Stimulated activated CD8-positive, alpha-beta memory T cell treated with anti-CD3 and anti-CD28 coated beads, Interleukin-7, amount 100 ng/mL, for 1 hour (primary cell): ENCODE measurements around the gene COQ8B.
"Not testable (repeated sequence)": the region's sequence is repeated elsewhere in the genome, so short reads cannot be mapped to it uniquely, and the experiment has no call there.

Source experiments
- DNase-seq, 2 donors: peaks; one replicate each; pipeline ENCODE4 v3.0.0-alpha.2; 2020; ENCODE audit warnings: low read depth in 2 of 2

The COQ8B gene

DNA sequence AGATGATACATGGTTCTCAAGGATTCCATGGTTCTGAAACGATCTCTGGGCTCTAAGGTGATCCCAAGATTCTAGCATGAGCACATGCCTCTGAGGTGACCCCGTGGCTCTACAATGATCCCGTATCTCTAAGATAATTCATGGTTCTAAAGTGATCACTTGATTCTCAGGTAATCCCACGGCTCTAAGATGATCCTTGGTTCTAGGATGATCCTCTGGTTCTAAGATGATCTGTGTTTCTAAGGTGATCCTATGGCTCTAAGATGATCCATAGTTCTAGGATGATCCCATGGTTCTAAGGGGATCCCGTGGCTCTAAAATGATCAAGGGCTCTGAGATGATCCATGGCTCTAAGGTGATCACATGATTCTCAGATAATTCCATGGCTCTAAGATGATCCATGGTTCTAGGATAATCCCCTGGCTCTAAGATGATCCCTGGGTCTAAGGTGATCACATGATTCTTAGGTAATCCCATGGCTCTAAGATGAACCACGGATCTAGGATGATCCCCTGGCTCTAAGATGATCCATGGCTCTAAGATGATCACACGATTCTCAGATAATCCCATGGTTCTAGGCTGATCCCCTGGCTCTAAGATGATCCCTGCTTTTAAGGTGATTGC lies 47.6 kb downstream of the COQ8B start:
- DNase-seq, result no peak

- no peak for DNase-seq
Measured at GRCh38 chr19:40667602-40668001, 49.1 kb downstream of the COQ8B start.

GRCh38 chr19:40666803-40667438 lies 49.8 kb downstream of the COQ8B start:
- DNase-seq, result no peak

- DNase-seq, result no peak
Measured at GRCh38 chr19:40663695-40664692, 52.7 kb downstream of the COQ8B start.

DNA sequence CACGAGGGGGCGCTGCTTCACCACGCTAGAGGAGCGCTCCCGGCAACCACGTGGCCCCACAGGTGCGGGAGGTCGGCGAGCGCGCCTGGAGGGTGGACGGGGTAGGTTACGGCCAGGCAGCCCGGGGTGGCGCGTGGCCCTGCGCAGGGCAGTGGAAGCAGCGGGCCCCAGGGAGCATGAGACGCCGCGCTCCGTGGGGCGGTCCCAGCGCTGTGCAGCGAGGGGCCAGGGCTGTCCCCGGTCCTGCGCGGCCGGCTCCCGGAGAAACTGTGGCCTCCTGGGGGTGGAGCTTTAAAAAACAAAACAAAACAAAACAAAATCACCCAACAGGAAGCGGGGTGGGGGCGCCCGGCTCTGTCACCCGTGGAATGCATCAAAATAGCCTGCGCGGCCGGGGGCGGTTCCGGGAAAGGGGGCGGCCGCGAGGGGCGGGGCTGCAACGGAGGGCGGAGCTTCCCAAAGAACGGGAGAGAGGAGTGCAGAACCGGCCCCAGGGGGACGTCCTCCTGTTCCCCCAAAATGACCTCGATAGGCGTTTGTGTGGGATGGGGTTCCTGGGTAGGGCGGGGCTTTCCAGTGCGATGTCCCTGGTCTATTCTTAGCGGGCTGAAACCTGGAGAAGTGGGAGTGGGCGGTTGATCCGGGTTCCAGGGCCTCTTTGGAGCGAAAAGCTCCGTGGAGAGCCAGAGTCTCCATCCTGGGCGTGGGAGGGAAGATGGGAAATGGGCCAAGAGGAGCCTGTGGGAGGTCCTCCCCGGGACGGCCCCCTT lies 53.6 kb downstream of the COQ8B start:
- peak; percentile 89 to 92 for DNase-seq

DNA sequence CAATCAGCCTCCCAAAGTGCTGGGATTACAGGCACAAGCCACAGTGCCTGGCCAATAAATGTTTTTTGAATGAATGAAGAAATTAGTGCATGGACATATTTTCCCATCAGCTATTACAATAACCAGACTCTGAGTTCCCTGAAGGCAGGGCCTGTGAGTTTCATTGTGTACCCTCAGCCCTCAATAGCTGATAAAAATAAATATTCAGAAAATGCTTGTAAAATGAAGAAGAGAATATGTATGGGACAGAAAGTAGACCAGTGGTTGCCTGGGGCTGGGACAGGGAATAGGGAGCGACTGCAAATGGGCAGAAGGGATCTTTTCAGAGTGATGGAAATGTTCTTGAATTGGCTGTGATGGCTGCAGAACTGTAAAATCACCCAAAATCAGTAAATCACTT lies 55.1 kb downstream of the COQ8B start:
- DNase-seq, result no peak

- no peak for DNase-seq
Measured at GRCh38 chr19:40659566-40659965, 57.1 kb downstream of the COQ8B start.

DNA sequence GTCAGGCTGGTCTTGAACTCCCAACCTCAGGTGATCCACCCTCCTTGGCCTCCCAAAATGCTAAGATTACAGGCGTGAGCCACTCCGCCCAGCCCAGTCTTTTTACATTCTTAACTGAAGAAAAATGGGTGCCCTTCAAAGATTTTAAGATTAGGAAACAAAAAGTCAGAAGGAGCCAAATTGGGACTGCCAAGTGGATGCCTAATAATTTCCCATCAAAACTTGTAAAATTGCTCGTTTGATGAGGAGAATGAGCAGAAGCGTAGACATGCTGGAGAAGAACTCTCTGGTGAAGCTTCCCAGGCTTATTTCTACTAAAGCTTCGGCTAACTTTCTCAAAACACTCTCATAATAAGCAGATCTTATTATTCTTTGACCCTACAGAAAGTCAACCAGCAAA lies 57.6 kb downstream of the COQ8B start:
- no peak for DNase-seq

GRCh38 chr19:40658031-40658430 lies 58.7 kb downstream of the COQ8B start:
- no peak for DNase-seq

DNA sequence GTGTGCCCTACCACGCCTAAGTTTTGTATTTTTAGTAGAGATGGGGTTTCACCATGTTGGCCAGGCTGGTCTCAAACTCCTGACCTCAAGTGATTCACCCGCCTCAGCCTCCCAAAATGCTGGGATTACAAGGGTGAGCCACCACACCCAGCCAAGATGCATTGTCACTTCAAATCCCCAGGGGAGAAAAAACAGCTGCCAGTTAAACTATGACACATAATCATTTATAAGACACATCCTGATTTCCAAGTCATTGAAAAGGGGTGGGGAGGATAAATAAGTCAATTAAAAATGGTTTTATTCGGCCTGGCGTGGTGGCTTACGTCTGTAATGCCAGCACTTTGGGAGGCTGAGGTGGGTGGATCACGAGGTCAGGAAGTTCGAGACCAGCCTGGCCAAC lies 61.0 kb downstream of the COQ8B start:
- DNase-seq, result not testable (repeated sequence)

- DNase-seq, result not testable (repeated sequence)
Measured at GRCh38 chr19:40652303-40652702, 64.4 kb downstream of the COQ8B start.

DNA sequence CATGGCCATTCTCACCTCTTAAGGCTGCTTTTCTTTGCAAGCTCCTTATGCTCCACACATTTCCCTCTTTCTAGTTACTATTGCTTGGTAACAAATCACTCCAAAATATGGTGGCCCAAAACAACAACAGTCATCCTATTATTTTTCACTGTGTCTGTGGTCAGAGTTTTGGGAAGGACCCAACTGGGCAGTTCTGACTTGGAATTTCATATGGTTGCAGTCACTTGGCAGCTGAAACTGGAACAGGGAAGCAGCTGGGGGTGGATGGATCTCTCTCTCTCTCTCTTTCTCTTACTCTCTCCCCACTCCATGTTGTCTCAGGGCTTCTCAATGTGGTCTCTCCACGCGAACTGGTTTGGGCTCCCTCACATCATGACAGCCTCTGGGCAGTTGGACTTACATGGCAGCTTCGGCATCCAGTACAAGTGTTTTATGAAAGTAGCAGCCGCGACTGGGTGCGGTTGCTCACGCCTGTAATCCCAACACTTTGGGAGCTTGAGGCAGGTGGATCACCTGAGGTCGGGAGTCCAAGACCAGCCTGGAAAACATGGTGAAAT lies 65.9 kb downstream of the COQ8B start:
- no peak for DNase-seq

DNA sequence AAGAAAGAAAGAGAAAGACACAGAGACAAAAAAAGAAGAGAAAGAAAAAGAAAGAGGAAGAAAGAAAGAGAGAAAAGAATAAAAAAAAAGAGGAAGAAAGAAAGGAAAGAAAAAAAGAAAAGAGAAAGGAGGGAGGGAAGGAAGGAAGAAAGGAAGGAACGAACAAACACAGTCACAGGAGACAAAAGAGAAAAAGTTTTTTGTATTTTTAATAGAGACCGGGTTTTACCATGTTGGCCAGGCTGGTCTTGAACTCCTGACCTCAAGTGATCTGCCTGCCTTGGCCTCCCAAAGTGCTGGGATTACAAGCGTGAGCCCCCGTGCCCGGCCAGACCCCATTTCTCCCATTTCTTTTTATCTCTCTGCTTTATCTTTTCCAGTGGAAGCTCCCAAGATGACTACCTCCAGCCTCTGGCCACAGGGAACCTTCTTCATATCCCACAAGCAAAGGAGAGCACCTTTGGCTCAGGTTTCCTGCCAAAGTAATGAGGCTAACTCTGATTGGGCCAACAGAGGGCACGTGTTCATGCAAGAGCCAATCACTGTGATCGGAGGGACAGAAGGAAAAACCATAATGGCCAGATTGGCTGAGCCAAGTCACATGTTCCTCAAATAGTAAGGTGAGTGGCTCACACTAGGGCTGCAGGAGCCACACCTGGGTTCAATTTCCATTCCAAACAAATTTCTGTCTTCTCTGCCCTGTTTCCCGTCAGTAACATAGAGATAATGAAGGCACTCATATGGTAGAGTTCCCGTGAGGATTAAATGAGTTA lies 66.6 kb downstream of the COQ8B start:
- DNase-seq, result not testable (repeated sequence)

- DNase-seq, result no peak
Measured at GRCh38 chr19:40646743-40647254, 69.9 kb downstream of the COQ8B start.

DNA sequence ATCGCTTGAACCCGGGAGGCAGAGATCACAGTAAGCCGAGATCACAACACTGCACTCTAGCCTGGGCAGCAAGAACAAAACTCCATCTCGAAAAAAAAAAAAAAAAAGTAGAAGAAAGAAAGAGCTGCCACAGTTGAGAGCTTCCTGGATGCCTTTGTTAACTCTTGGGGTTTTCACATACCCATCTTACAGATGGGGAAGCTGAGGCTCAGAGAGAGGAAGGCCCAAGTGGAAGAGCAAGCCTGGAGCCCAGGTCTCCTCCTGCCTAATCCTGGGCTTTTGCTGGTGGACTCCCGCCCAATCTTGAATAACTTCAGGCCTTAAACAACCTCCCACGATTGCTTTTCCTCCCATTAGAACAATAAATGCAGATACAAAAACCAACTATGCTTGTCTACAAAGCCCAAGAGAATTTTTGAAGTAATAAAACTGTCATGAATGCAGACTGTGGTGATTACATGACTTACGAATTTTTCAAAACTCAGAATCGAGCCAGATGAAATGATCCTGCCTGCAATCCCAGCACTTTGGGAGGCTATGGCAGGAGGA lies 73.9 kb downstream of the COQ8B start:
- DNase-seq, result no peak

DNA sequence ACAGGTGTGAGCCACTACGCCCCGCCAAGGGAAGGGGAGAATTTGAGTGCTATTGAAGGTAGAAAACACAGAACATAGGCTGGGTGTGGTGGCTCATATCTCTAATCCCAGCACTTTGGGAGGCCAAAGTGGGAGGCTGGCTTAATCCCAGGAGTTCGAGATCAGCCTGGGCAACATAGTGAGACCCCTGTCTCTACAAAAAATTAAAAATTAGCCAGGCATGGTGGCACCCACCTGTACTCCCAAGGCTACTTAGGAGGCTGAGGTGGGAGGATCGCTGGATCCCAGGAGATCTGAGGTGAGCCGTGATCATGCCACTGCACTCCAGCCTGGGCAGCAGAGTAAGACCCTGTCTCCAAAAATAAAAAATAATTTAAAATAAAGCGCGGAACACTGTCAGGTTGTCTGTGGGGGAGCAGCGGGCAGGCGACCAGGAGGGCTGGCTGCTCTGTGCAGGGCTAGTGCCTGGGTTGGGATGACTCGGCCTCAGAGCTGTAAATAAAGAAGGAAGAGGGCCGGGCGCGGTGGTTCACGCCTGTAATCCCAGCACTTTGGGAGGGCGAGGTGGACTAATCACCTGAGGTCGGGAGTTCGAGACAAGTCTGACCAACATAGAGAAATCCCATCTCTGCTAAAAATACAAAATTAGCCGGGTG lies 74.5 kb downstream of the COQ8B start:
- DNase-seq, result no peak
